ENCODE measurements around the gene OLIG3. TPM values are rescaled to one million over a fixed set of nuclear protein-coding genes. Genes with fewer than 3 reads are reported as not detected.

OLIG3 gene
- total RNA-seq, 1 experiment from 2014 or later = not detected

DNA sequence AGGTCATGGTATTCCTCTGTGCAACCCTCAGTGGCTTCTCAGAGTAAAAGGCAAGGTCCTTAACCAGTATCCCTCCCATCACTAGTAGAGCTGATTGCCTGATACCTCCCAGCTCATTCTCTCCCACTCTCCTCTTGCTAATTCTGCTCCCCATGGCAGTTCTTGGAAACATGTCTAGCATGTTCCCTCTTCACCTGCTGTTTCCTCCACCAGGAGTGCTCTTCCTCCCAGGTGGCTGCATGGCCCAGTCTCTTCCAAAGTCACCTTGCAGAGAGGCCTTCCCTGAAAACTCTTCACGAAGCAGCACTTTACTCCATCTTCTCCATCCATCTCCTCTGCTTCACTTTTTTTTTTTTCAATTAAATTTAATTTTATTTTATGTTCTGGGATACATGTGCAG lies 36.2 kb upstream of the OLIG3 start:
- no TSS peak for BruUV-seq (replicated peaks)
- H3K9me3 ChIP-seq (ENCODE audit: insufficient read depth, low read depth) = peaks cover 3% of the 10 kb centered on the region; the same call in 1 of the 2 replicates
- H3K4me3 ChIP-seq = no peak overlapping the region
- intact Hi-C loops (cut with micrococcal nuclease; ENCODE audit: unreplicated experiment) = no loop called here
- H3K27me3 ChIP-seq (ENCODE audit: insufficient read depth, low read depth) = no peaks in the 10 kb centered on the region
- no peaks in the 10 kb centered on the region for H3K36me3 ChIP-seq (ENCODE audit: low read depth)
- CTCF ChIA-PET = no interaction called here
- no peaks in the 10 kb centered on the region for H3F3A ChIP-seq (ENCODE audit: insufficient read depth, low read depth)
- TF ChIP-seq, protein P1, sequence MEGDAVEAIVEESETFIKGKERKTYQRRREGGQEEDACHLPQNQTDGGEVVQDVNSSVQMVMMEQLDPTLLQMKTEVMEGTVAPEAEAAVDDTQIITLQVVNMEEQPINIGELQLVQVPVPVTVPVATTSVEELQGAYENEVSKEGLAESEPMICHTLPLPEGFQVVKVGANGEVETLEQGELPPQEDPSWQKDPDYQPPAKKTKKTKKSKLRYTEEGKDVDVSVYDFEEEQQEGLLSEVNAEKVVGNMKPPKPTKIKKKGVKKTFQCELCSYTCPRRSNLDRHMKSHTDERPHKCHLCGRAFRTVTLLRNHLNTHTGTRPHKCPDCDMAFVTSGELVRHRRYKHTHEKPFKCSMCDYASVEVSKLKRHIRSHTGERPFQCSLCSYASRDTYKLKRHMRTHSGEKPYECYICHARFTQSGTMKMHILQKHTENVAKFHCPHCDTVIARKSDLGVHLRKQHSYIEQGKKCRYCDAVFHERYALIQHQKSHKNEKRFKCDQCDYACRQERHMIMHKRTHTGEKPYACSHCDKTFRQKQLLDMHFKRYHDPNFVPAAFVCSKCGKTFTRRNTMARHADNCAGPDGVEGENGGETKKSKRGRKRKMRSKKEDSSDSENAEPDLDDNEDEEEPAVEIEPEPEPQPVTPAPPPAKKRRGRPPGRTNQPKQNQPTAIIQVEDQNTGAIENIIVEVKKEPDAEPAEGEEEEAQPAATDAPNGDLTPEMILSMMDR (conservative IDR thresholded peaks at IDR 0.05) = no peak
- no peak for TF ChIP-seq EZH2 (IDR thresholded peaks at IDR 0.05; ENCODE audit: low read depth)
- no peak overlapping the region for H3K27ac ChIP-seq
- POLR2A ChIA-PET (ENCODE audit: unreplicated experiment) = no interaction called here
- no peaks in the 10 kb centered on the region for H3K79me2 ChIP-seq (ENCODE audit: low read depth)
- no peak overlapping the region for H3K4me2 ChIP-seq
- DNase-seq = no peak
- no peaks in the 10 kb centered on the region; the same call in 1 of the 2 replicates for H3K9me2 ChIP-seq (ENCODE audit: insufficient read depth)
- no peak overlapping the region for H2AFZ ChIP-seq
- no peaks in the 10 kb centered on the region for H4K20me1 ChIP-seq (ENCODE audit: insufficient read depth)
- no peaks in the 10 kb centered on the region for H3K4me1 ChIP-seq (replicated peaks; ENCODE audit: insufficient read depth)

DNA sequence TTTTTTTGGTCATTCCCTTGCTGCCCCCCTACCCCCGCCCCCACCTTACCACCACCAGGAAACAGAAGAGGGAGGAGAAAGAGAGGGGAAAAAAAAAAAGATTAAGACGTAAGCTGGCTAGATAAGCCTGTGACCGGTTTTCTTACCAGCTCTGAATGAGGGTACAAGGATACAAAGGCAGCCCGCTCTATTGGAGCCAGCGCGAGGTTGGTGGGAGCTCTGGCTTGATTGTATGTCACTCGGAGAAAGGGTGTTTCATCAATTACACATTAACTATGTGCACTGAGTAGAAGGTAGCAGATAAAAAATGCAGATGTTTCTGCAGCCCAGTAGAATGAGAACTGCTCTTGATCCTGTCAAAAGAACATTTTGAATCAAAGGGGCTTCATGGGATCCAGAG lies 28.6 kb upstream of the OLIG3 start:
- POLR2A ChIA-PET (ENCODE audit: unreplicated experiment) = no interaction called here

DNA sequence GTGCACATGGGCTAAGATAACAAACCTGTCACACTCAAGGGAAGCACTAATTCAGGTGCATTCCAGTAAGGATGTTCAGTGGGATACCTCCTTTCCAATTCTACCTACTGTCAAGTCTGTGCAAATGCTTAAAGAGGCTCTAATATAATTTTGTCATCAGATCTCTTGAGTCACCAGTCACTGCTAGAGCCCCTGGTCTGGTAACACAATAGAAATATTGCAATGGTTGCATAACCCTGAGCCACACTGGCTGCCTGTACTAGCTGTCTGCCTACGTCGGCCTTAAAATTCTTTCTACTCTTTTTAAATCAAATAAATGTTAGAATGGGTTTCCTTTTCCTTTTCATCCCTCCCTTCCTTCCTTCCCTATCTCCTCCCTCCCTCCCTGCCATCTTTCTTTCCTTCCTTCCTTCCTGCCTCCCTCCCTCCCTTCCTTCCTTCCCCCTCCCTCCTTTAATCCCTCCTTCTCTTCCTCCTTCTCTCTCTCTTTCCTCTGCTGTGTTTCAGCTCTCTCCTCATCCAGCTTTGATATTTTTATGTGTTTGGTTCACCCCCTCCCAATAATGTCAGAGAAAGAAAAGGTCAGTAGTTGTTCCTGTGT lies 28.1 kb upstream of the OLIG3 start:
- no peak for TF ChIP-seq EZH2 (IDR thresholded peaks at IDR 0.05; ENCODE audit: low read depth)
- TF ChIP-seq, protein P1 (conservative IDR thresholded peaks at IDR 0.05) = no peak
- no peaks in the 10 kb centered on the region for H3K9me2 ChIP-seq (ENCODE audit: insufficient read depth)
- BruUV-seq (replicated peaks) = no TSS peak
- no peaks in the 10 kb centered on the region for H3K36me3 ChIP-seq (ENCODE audit: low read depth)
- intact Hi-C loops (cut with micrococcal nuclease; ENCODE audit: unreplicated experiment) = no loop called here
- POLR2A ChIA-PET (ENCODE audit: unreplicated experiment) = no interaction called here
- H3K9me3 ChIP-seq (ENCODE audit: insufficient read depth, low read depth) = peaks cover 3% of the 10 kb centered on the region; the same call in 1 of the 2 replicates
- H3K79me2 ChIP-seq (ENCODE audit: low read depth) = no peaks in the 10 kb centered on the region
- no peak overlapping the region for H2AFZ ChIP-seq
- no peaks in the 10 kb centered on the region for H3K4me1 ChIP-seq (replicated peaks; ENCODE audit: insufficient read depth)
- no peak for DNase-seq
- no peaks in the 10 kb centered on the region for H3F3A ChIP-seq (ENCODE audit: insufficient read depth, low read depth)
- H3K27me3 ChIP-seq (ENCODE audit: insufficient read depth, low read depth) = peaks cover 7% of the 10 kb centered on the region; the same call in 1 of the 2 replicates
- CTCF ChIA-PET = no interaction called here
- H3K4me3 ChIP-seq = no peak overlapping the region
- no peak overlapping the region for H3K27ac ChIP-seq
- H4K20me1 ChIP-seq (ENCODE audit: insufficient read depth) = no peaks in the 10 kb centered on the region
- no peak overlapping the region for H3K4me2 ChIP-seq

More for the DNA sequence above, 28.6 kb upstream of the OLIG3 start:
- CTCF ChIA-PET = no interaction called here
- Histone ChIP-seq H3K27ac (no peak overlapping the region), H3F3A (ENCODE audit: insufficient read depth, low read depth) (no peaks in the 10 kb centered on the region), H3K27me3 (ENCODE audit: insufficient read depth, low read depth) (peaks cover 2% of the 10 kb centered on the region; the same call in 1 of the 2 replicates), H3K36me3 (ENCODE audit: low read depth) (no peaks in the 10 kb centered on the region), H4K20me1 (ENCODE audit: insufficient read depth) (no peaks in the 10 kb centered on the region), H3K4me2 (no peak overlapping the region), H2AFZ (no peak overlapping the region), H3K4me3 (no peak overlapping the region), H3K9me2 (ENCODE audit: insufficient read depth) (no peaks in the 10 kb centered on the region), H3K9me3 (ENCODE audit: insufficient read depth, low read depth) (peaks cover 3% of the 10 kb centered on the region; the same call in 1 of the 2 replicates), H3K4me1 (replicated peaks; ENCODE audit: insufficient read depth) (no peaks in the 10 kb centered on the region), H3K79me2 (ENCODE audit: low read depth) (no peaks in the 10 kb centered on the region)
- no peak for TF ChIP-seq EZH2 (IDR thresholded peaks at IDR 0.05; ENCODE audit: low read depth)
- TF ChIP-seq, protein P1 (conservative IDR thresholded peaks at IDR 0.05) = no peak
- no peak for DNase-seq
- BruUV-seq (replicated peaks) = no TSS peak
- intact Hi-C loops (cut with micrococcal nuclease; ENCODE audit: unreplicated experiment) = no loop called here

Data from PC-9 (cell line).